GM19467 (cell line): ENCODE measurements around the gene NOL4.

Source experiments
- ATAC-seq: cut with Tn5 transposase; IDR thresholded peaks from one replicate; pipeline ENCODE4 v1.9.1; 2021; ENCODE audit warnings: mild to moderate bottlenecking, moderate library complexity; ENCODE audit not compliant: unreplicated experiment

NOL4 gene

GRCh38 chr18:34196256-34196655 lies 28.5 kb downstream of the NOL4 start:
- ATAC-seq, result no peak

GRCh38 chr18:34194239-34194638 lies 30.5 kb downstream of the NOL4 start:
- no peak for ATAC-seq

GRCh38 chr18:34189656-34190435 lies 34.9 kb downstream of the NOL4 start:
- no peak for ATAC-seq
